Esophagus squamous epithelium (tissue), 5 donors: ENCODE results near the gene RREB1. TPM values are rescaled to one million over a fixed set of nuclear protein-coding genes. Genes with fewer than 3 reads are reported as not detected.
"Not testable (repeated sequence)": the region's sequence is repeated elsewhere in the genome, so short reads cannot be mapped to it uniquely, and the experiment has no call there.

Source experiments
- DNase-seq: peaks from one replicate; lab custom pipeline; 2025; lab: John Stamatoyannopoulos, UW
- H3K27ac ChIP-seq, 4 donors: fragments of 200-600 bp; sonication (generic); one replicate each; pipeline ENCODE4 v1.5.1; 2016 to 2019; ENCODE audit warnings: mild to moderate bottlenecking in 1 of 4
- H3K27me3 ChIP-seq, 4 donors: fragments of 200-600 bp; sonication (generic); 1 replicate in 3 of 4; 2 replicates in 1 of 4; pipeline versions ENCODE4 v1.5.1 to v1.6.0; 2017 to 2021; ENCODE audit warnings: antibody characterized with exemption in 1 of 4
- H3K36me3 ChIP-seq, 3 donors: fragments of 200-600 bp; sonication (generic); one replicate each; pipeline ENCODE4 v1.5.1; 2016 to 2019
- H3K4me1 ChIP-seq, 3 donors: fragments of 200-600 bp; sonication (generic); one replicate each; pipeline ENCODE4 v1.5.1; 2017 to 2019
- H3K4me3 ChIP-seq, 4 donors: fragments of 200-600 bp; sonication (generic); 1 replicate in 3 of 4; 2 replicates in 1 of 4; pipeline ENCODE4 v1.5.1; 2016 to 2019; ENCODE audit warnings: mild to moderate bottlenecking in 2 of 4, moderate library complexity in 1 of 4
- H3K9me3 ChIP-seq, 3 donors: fragments of 200-600 bp; sonication (generic); one replicate each; pipeline ENCODE4 v1.5.1; 2016 to 2019
- CTCF ChIP-seq, 6 experiments: fragments of 450-650 bp in 4 of 6; fragments of 200-600 bp in 2 of 6; sonication (generic) in 2 of 6; IDR thresholded peaks; one replicate each; pipeline ENCODE4 v1.5.1; 2016 to 2019; ENCODE audit warnings: antibody characterized with exemption in 6 of 6, mild to moderate bottlenecking in 4 of 6, moderate library complexity in 4 of 6
- POLR2A ChIP-seq, 4 donors: fragments of 450-650 bp; IDR thresholded peaks; one replicate each; pipeline ENCODE4 v1.6.1; 2017; ENCODE audit warnings: antibody characterized with exemption in 4 of 4, mild to moderate bottlenecking in 4 of 4, moderate library complexity in 3 of 4
- WGBS, 2 donors: methylation state at CpG; one replicate each; pipeline ENCODE4 v1.1.5; 2018; 5-methylcytosine and 5-hydroxymethylcytosine counted together
- intact Hi-C: fragments of 100-400 bp; cut with DNase I; formaldehyde crosslinking; loops from one replicate; pipeline ENCODE4 v1.15.0; 2022
- total RNA-seq, 4 donors: library from RNA; depleted of rRNA; stranded (reverse); fragments of >200 nt; gene quantifications; one replicate each; pipeline ENCODE4 v1.1.0, GENCODE V29; 2016
- donor health status: DM: yes; HTN: yes; CAD: no.

Gene RREB1
- total RNA-seq, 4 donors from 2014 or later, result 41.7 to 79.6 (median 57.5) TPM

- TF ChIP-seq CTCF (IDR thresholded peaks at IDR 0.05), result no peak
- no peak for TF ChIP-seq POLR2A (IDR thresholded peaks at IDR 0.05)
- Histone ChIP-seq H3K27ac (no peak overlapping the region), H3K36me3 (no peaks in the 10 kb centered on the region), H3K27me3 (no peaks in the 10 kb centered on the region), H3K9me3 (no peaks in the 10 kb centered on the region), H3K4me1 (peaks cover 13 to 51% (median 21%) of the 10 kb centered on the region in 3 donors), H3K4me3 (no peak overlapping the region)
- intact Hi-C loops, result no loop called here
- DNase-seq, result no peak
- 94% methylated on average over 11 to 14 of the region's 17 CpGs for WGBS, 2 donors
Measured at GRCh38 chr6:7264686-7265384, 157.1 kb downstream of the RREB1 start.

GRCh38 chr6:7265385-7265726 is 157.6 kb downstream of the RREB1 start:
- intact Hi-C loops, result not testable (repeated sequence)

GRCh38 chr6:7267071-7267465 is 159.3 kb downstream of the RREB1 start:
- TF ChIP-seq POLR2A (IDR thresholded peaks at IDR 0.05) (no peak), CTCF (IDR thresholded peaks at IDR 0.05) (no peak)
- Histone ChIP-seq H3K4me3 (no peak overlapping the region), H3K27me3 (no peaks in the 10 kb centered on the region), H3K9me3 (no peaks in the 10 kb centered on the region), H3K36me3 (no peaks in the 10 kb centered on the region), H3K27ac (peak overlapping the region in 1 of 4 donors; percentile 83), H3K4me1 (peaks cover 2 to 38% (median 7%) of the 10 kb centered on the region in 3 donors)
- WGBS, 2 donors, result 29% methylated on average over 2 of the region's 8 CpGs; no CpG with 5 or more reads in 1 of the 2 donors
- DNase-seq, result no peak
- intact Hi-C loops, result no loop called here

More at GRCh38 chr6:7265385-7265726, 157.6 kb downstream of the RREB1 start:
- not testable (repeated sequence) for H3K27ac ChIP-seq, H3K36me3 ChIP-seq, H3K27me3 ChIP-seq, DNase-seq, H3K4me3 ChIP-seq, H3K9me3 ChIP-seq
- H3K4me1 ChIP-seq, result peaks cover 13 to 48% (median 20%) of the 10 kb centered on the region in 3 donors
- WGBS, 2 donors, result 88 to 92% methylated on average over 4 to 7 of the region's 7 CpGs

- H3K27ac ChIP-seq, result peak overlapping the region; percentile 65 to 83 (median 68)
- TF ChIP-seq CTCF (IDR thresholded peaks at IDR 0.05) (no peak), POLR2A (IDR thresholded peaks at IDR 0.05) (peak in 1 of 4 donors; percentile 17)
- H3K36me3 ChIP-seq, result no peaks in the 10 kb centered on the region
- peaks cover 0 to 34% (median 7%) of the 10 kb centered on the region in 3 donors for H3K4me1 ChIP-seq
- WGBS, 2 donors, result 33 to 47% methylated on average over 7 to 9 of the region's 13 CpGs
- no peak for DNase-seq
- no peaks in the 10 kb centered on the region for H3K9me3 ChIP-seq
- intact Hi-C loops, result no loop called here
- H3K27me3 ChIP-seq, result no peaks in the 10 kb centered on the region
- peak overlapping the region in 1 of 4 donors; percentile 30 for H3K4me3 ChIP-seq
Measured at GRCh38 chr6:7267466-7268091, 159.8 kb downstream of the RREB1 start.

GRCh38 chr6:7268362-7268761 is 160.6 kb downstream of the RREB1 start:
- no peaks in the 10 kb centered on the region for H3K36me3 ChIP-seq
- H3K27me3 ChIP-seq, result no peaks in the 10 kb centered on the region
- H3K4me3 ChIP-seq, result no peak overlapping the region
- TF ChIP-seq CTCF (IDR thresholded peaks at IDR 0.05), result no peak
- TF ChIP-seq POLR2A (IDR thresholded peaks at IDR 0.05), result no peak
- peak overlapping the region; percentile 65 to 83 (median 68) for H3K27ac ChIP-seq
- intact Hi-C loops, result no loop called here
- WGBS, 2 donors, result 72 to 94% methylated on average over 15 to 16 of the region's 20 CpGs
- no peak for DNase-seq
- H3K9me3 ChIP-seq, result no peaks in the 10 kb centered on the region
- peaks cover 0 to 34% (median 7%) of the 10 kb centered on the region in 3 donors for H3K4me1 ChIP-seq
